WTC11 (cell line): ENCODE results near the gene UBE2S. TPM values are rescaled to one million over a fixed set of nuclear protein-coding genes. Genes with fewer than 3 reads are reported as not detected.

Source experiments
- ATAC-seq: fragments of 200-7000 bp; cut with Tn5 transposase; 2 replicates; pipeline ENCODE4 v1.10.0; 2021; ENCODE audit warnings: mild to moderate bottlenecking, moderate library complexity
- CTCF ChIA-PET: fragments of 300-600 bp; sonication (Branson Sonifier 250); formaldehyde crosslinking; loops from one replicate; lab custom pipeline; 2021; ENCODE audit warnings: antibody characterized with exemption; lab: Charles Lee
- POLR2A ChIA-PET: fragments of 350-600 bp; sonication (Branson Sonifier 250); formaldehyde crosslinking; loops from one replicate; lab custom pipeline; 2021; ENCODE audit warnings: antibody characterized with exemption; lab: Charles Lee
- DNase-seq: peaks from one replicate; pipeline ENCODE4 v3.0.0; 2021; ENCODE audit warnings: low spot score
- H3K27ac Mint-ChIP-seq: 2 replicates; pipeline ENCODE4 v1.8.0; 2021; ENCODE audit warnings: mixed read lengths
- H3K27me3 Mint-ChIP-seq: 2 replicates; pipeline ENCODE4 v1.8.0; 2021; ENCODE audit warnings: low read depth, mild to moderate bottlenecking, moderate library complexity, mixed read lengths
- H3K36me3 Mint-ChIP-seq: 2 replicates; pipeline ENCODE4 v1.8.0; 2021; ENCODE audit warnings: mixed read lengths
- H3K4me1 Mint-ChIP-seq: 2 replicates; pipeline ENCODE4 v1.8.0; 2022; ENCODE audit warnings: mixed read lengths
- H3K4me3 Mint-ChIP-seq: 2 replicates; pipeline ENCODE4 v1.8.0; 2021; ENCODE audit warnings: mild to moderate bottlenecking, moderate library complexity, mixed read lengths
- H3K9me3 Mint-ChIP-seq: 2 replicates; pipeline ENCODE4 v1.8.0; 2021; ENCODE audit warnings: mixed read lengths
- ATF6 ChIP-seq: sonication (generic); formaldehyde crosslinking; IDR thresholded peaks from 2 replicates; pipeline ENCODE4 v1.8.1; 2023; ENCODE audit warnings: mild to moderate bottlenecking, missing genetic modification reagents
- CTCF ChIP-seq: fragments of 200-600 bp; IDR thresholded peaks from 2 replicates; pipeline ENCODE4 v1.8.0; 2022; ENCODE audit warnings: antibody characterized with exemption
- ELF4 ChIP-seq: sonication (generic); formaldehyde crosslinking; IDR thresholded peaks from 2 replicates; pipeline ENCODE4 v1.8.1; 2022; ENCODE audit warnings: low read depth, mild to moderate bottlenecking, moderate library complexity, missing genetic modification reagents
- FOXP4 ChIP-seq: sonication (generic); formaldehyde crosslinking; IDR thresholded peaks from 2 replicates; pipeline ENCODE4 v1.8.0; 2022; ENCODE audit warnings: mild to moderate bottlenecking, missing genetic modification reagents
- GRHL2 ChIP-seq: fragments of 250-450 bp; sonication (Bioruptor Pico); IDR thresholded peaks from 2 replicates; pipeline ENCODE4 v1.8.0; 2022; ENCODE audit warnings: mild to moderate bottlenecking, moderate library complexity; ENCODE audit not compliant: insufficient replicate concordance, severe bottlenecking
- HMGXB4 ChIP-seq: sonication (generic); formaldehyde crosslinking; IDR thresholded peaks from 2 replicates; pipeline ENCODE4 v1.8.1; 2023; ENCODE audit warnings: mild to moderate bottlenecking, moderate library complexity, missing genetic modification reagents
- NFYB ChIP-seq: sonication (generic); formaldehyde crosslinking; conservative IDR thresholded peaks from 2 replicates; pipeline ENCODE4 v1.8.0; 2022; ENCODE audit warnings: low read depth, missing genetic modification reagents
- OVOL2 ChIP-seq: fragments of 250-450 bp; sonication (Bioruptor Pico); IDR thresholded peaks from 2 replicates; pipeline ENCODE4 v1.9.0; 2021; ENCODE audit warnings: mild to moderate bottlenecking, borderline replicate concordance
- RELA ChIP-seq: sonication (generic); formaldehyde crosslinking; IDR thresholded peaks from 2 replicates; pipeline ENCODE4 v1.8.1; 2022; ENCODE audit warnings: missing genetic modification reagents, mild to moderate bottlenecking, borderline replicate concordance
- SMAD3 ChIP-seq: sonication (generic); formaldehyde crosslinking; IDR thresholded peaks from 2 replicates; pipeline ENCODE4 v1.8.0; 2022; ENCODE audit warnings: missing genetic modification reagents, mild to moderate bottlenecking, borderline replicate concordance
- SP1 ChIP-seq: sonication (generic); formaldehyde crosslinking; conservative IDR thresholded peaks from 2 replicates; pipeline ENCODE4 v1.8.1; 2022; ENCODE audit warnings: missing genetic modification reagents
- TP53 ChIP-seq: sonication (generic); formaldehyde crosslinking; IDR thresholded peaks from 2 replicates; pipeline ENCODE4 v1.8.1; 2023; ENCODE audit warnings: mild to moderate bottlenecking, missing genetic modification reagents
- USF2 ChIP-seq: sonication (generic); formaldehyde crosslinking; IDR thresholded peaks from 2 replicates; pipeline ENCODE4 v1.8.1; 2023; ENCODE audit warnings: mild to moderate bottlenecking, missing genetic modification reagents, moderate library complexity
- ZNF317 ChIP-seq: sonication (generic); formaldehyde crosslinking; IDR thresholded peaks from 2 replicates; pipeline ENCODE4 v1.8.1; 2023; ENCODE audit warnings: low read depth, mild to moderate bottlenecking, moderate library complexity, missing genetic modification reagents, borderline replicate concordance
- ZNF671 ChIP-seq: fragments of 250-450 bp; sonication (Bioruptor Pico); IDR thresholded peaks from 2 replicates; pipeline ENCODE4 v1.8.0; 2021; ENCODE audit warnings: mild to moderate bottlenecking
- total RNA-seq: library from RNA; stranded (reverse); gene quantifications from 3 replicates; pipeline ENCODE4 v1.2.3, GENCODE V29; 2021

UBE2S gene
- total RNA-seq, 1 experiment from 2014 or later, result 442 TPM

GRCh38 chr19:55455576-55456235 lies 48.1 kb upstream of the UBE2S start:
- no peak for TF ChIP-seq ZNF671 (CRISPR knock-in tag)
- no peak for TF ChIP-seq RELA (CRISPR knock-in tag)
- TF ChIP-seq ATF6 (CRISPR knock-in tag), result no peak
- no peak for TF ChIP-seq CTCF
- no peak for TF ChIP-seq ELF4 (CRISPR knock-in tag)
- no peak for TF ChIP-seq ZNF317 (CRISPR knock-in tag)
- no peak for TF ChIP-seq NFYB (CRISPR knock-in tag)
- no peak for TF ChIP-seq SMAD3 (CRISPR knock-in tag)
- no peak for TF ChIP-seq OVOL2
- DNase-seq, result no peak
- peaks cover 12% of the 10 kb centered on the region for H3K36me3 Mint-ChIP-seq
- ChIA-PET CTCF (interaction anchor here (0.9 to 1.3 kb wide), 2 partner anchors 18 to 21 kb away, joined by 3 read pairs; partner anchors contain the start of gene ZNF628), POLR2A (no interaction called here)
- ATAC-seq, result no peak
- H3K27me3 Mint-ChIP-seq, result peaks cover 27% of the 10 kb centered on the region
- H3K27ac Mint-ChIP-seq, result no peak overlapping the region
- H3K9me3 Mint-ChIP-seq, result no peaks in the 10 kb centered on the region
- no peak overlapping the region for H3K4me3 Mint-ChIP-seq
- H3K4me1 Mint-ChIP-seq, result peaks cover 25% of the 10 kb centered on the region

GRCh38 chr19:55454787-55455243 lies 47.2 kb upstream of the UBE2S start:
- ATAC-seq (0 out of 2 replicates have a peak, but pooled peaks have one; percentile 14), DNase-seq (peak; percentile 83)
- Mint-ChIP-seq H3K9me3 (no peaks in the 10 kb centered on the region), H3K36me3 (peaks cover 12% of the 10 kb centered on the region), H3K4me1 (peaks cover 16% of the 10 kb centered on the region), H3K4me3 (no peak overlapping the region), H3K27me3 (peaks cover 32% of the 10 kb centered on the region), H3K27ac (0 out of 2 replicates have a peak overlapping the region, but pooled peaks have one; percentile 63)
- TF ChIP-seq TP53 (CRISPR knock-in tag) (no peak), HMGXB4 (CRISPR knock-in tag) (no peak), OVOL2 (no peak), FOXP4 (CRISPR knock-in tag) (no peak), GRHL2 (CRISPR knock-in tag) (no peak), SP1 (CRISPR knock-in tag) (no peak), USF2 (CRISPR knock-in tag) (no peak), CTCF (peak; percentile 58), ELF4 (CRISPR knock-in tag) (no peak)
- ChIA-PET POLR2A (no interaction called here), CTCF (interaction anchor here (0.6 to 2.1 kb wide), 4 partner anchors 18 to 314 kb away, joined by 3 to 13 read pairs (median 3); partner anchors contain the start of gene ZNF628)
